ENCODE results near the gene TPRX1.
"Not testable (repeated sequence)": the region's sequence is repeated elsewhere in the genome, so short reads cannot be mapped to it uniquely, and the experiment has no call there.

The TPRX1 gene

GRCh38 chr19:47803671-47804070, 680 bp downstream of the TPRX1 start:
- H2AK5ac ChIP-seq (ENCODE audit: low read length, severe bottlenecking); H3K18ac ChIP-seq (ENCODE audit: low read depth in 1 of 2, low read length in 2 of 2); H3K4ac ChIP-seq (ENCODE audit: low read depth in 1 of 2, low read length in 2 of 2); H3K4me2 ChIP-seq (ENCODE audit: low read length, poor library complexity, severe bottlenecking); H3K9ac ChIP-seq (ENCODE audit: low read length); H3K36me3 ChIP-seq (ENCODE audit: control insufficient read depth in 1 of 2, insufficient read depth in 2 of 2, low read depth in 1 of 2, low read length in 2 of 2); H3K23ac ChIP-seq (ENCODE audit: low read length in 2 of 2); H3K4me3 ChIP-seq (ENCODE audit: insufficient read depth in 1 of 2, low read depth in 1 of 2, low read length in 2 of 2); H2AFZ ChIP-seq (ENCODE audit: low read depth, low read length); DNase-seq; H3K4me1 ChIP-seq (ENCODE audit: control insufficient read depth, insufficient read depth, low read depth, low read length); H3K9me3 ChIP-seq (ENCODE audit: control insufficient read depth, low read length); H3K14ac ChIP-seq (ENCODE audit: low read length in 2 of 2); H3K27ac ChIP-seq (ENCODE audit: low read length, poor library complexity, severe bottlenecking); H2BK5ac ChIP-seq (ENCODE audit: low read depth, low read length, poor library complexity, severe bottlenecking); H2BK15ac ChIP-seq (ENCODE audit: low read depth, poor library complexity, severe bottlenecking); H2BK12ac ChIP-seq (ENCODE audit: low read length in 2 of 2); H4K91ac ChIP-seq (ENCODE audit: low read length); H4K8ac ChIP-seq (ENCODE audit: low read length); H2BK120ac ChIP-seq (ENCODE audit: low read depth, low read length); H3K79me1 ChIP-seq (replicated peaks; ENCODE audit: low read length, poor library complexity, severe bottlenecking): not testable (repeated sequence)
- 96% methylated on average over 4 of the region's 12 CpGs for WGBS
- peaks cover 7 to 19% of the 10 kb centered on the region in 2 experiments for H3K27me3 ChIP-seq (ENCODE audit: control insufficient read depth in 1 of 2, insufficient read depth in 1 of 2, low read length in 2 of 2)

- H2AFZ ChIP-seq (ENCODE audit: low read depth, low read length); H3K9ac ChIP-seq (ENCODE audit: low read length); H2BK12ac ChIP-seq (ENCODE audit: low read length in 2 of 2); H3K4ac ChIP-seq (ENCODE audit: low read depth in 1 of 2, low read length in 2 of 2); DNase-seq; H2BK120ac ChIP-seq (ENCODE audit: low read depth, low read length); H3K79me1 ChIP-seq (replicated peaks; ENCODE audit: low read length, poor library complexity, severe bottlenecking); H3K36me3 ChIP-seq (ENCODE audit: control insufficient read depth in 1 of 2, insufficient read depth in 2 of 2, low read depth in 1 of 2, low read length in 2 of 2); H4K8ac ChIP-seq (ENCODE audit: low read length); H3K27ac ChIP-seq (ENCODE audit: low read length, poor library complexity, severe bottlenecking); H3K18ac ChIP-seq (ENCODE audit: low read depth in 1 of 2, low read length in 2 of 2); H4K91ac ChIP-seq (ENCODE audit: low read length); H3K14ac ChIP-seq (ENCODE audit: low read length in 2 of 2); H3K4me2 ChIP-seq (ENCODE audit: low read length, poor library complexity, severe bottlenecking); H3K23ac ChIP-seq (ENCODE audit: low read length in 2 of 2); H2BK15ac ChIP-seq (ENCODE audit: low read depth, poor library complexity, severe bottlenecking); H2BK5ac ChIP-seq (ENCODE audit: low read depth, low read length, poor library complexity, severe bottlenecking); H3K4me3 ChIP-seq (ENCODE audit: insufficient read depth in 1 of 2, low read depth in 1 of 2, low read length in 2 of 2); H3K4me1 ChIP-seq (ENCODE audit: control insufficient read depth, insufficient read depth, low read depth, low read length); H2AK5ac ChIP-seq (ENCODE audit: low read length, severe bottlenecking); H3K9me3 ChIP-seq (ENCODE audit: control insufficient read depth, low read length): not testable (repeated sequence)
- peaks cover 12 to 24% of the 10 kb centered on the region in 2 experiments for H3K27me3 ChIP-seq (ENCODE audit: control insufficient read depth in 1 of 2, insufficient read depth in 1 of 2, low read length in 2 of 2)
- WGBS, result 96% methylated on average over 7 of the region's 21 CpGs
These were observed 1.2 kb downstream of the TPRX1 start for GRCh38 chr19:47803148-47803547.

- no peak overlapping the region for H2AFZ ChIP-seq (ENCODE audit: low read depth, low read length)
- no peak overlapping the region for H2BK12ac ChIP-seq (ENCODE audit: low read length in 2 of 2)
- H4K8ac ChIP-seq (ENCODE audit: low read length), result no peak overlapping the region
- H3K9me3 ChIP-seq (ENCODE audit: control insufficient read depth, low read length), result peaks cover 4% of the 10 kb centered on the region
- DNase-seq, result no peak
- H3K36me3 ChIP-seq (ENCODE audit: control insufficient read depth in 1 of 2, insufficient read depth in 2 of 2, low read depth in 1 of 2, low read length in 2 of 2), result no peaks in the 10 kb centered on the region
- 93% methylated on average over 10 of the region's 25 CpGs for WGBS
- H3K79me1 ChIP-seq (replicated peaks; ENCODE audit: low read length, poor library complexity, severe bottlenecking), result no peaks in the 10 kb centered on the region
- H3K27ac ChIP-seq (ENCODE audit: low read length, poor library complexity, severe bottlenecking), result no peak overlapping the region
- no peak overlapping the region for H3K4me2 ChIP-seq (ENCODE audit: low read length, poor library complexity, severe bottlenecking)
- no peak overlapping the region for H2BK15ac ChIP-seq (ENCODE audit: low read depth, poor library complexity, severe bottlenecking)
- no peaks in the 10 kb centered on the region for H3K4me1 ChIP-seq (ENCODE audit: control insufficient read depth, insufficient read depth, low read depth, low read length)
- H2BK5ac ChIP-seq (ENCODE audit: low read depth, low read length, poor library complexity, severe bottlenecking), result no peak overlapping the region
- H3K23ac ChIP-seq (ENCODE audit: low read length in 2 of 2), result no peak overlapping the region
- no peak overlapping the region for H3K4me3 ChIP-seq (ENCODE audit: insufficient read depth in 1 of 2, low read depth in 1 of 2, low read length in 2 of 2)
- no peak overlapping the region for H2AK5ac ChIP-seq (ENCODE audit: low read length, severe bottlenecking)
- no peak overlapping the region for H3K4ac ChIP-seq (ENCODE audit: low read depth in 1 of 2, low read length in 2 of 2)
- peaks cover 15 to 29% of the 10 kb centered on the region in 2 experiments for H3K27me3 ChIP-seq (ENCODE audit: control insufficient read depth in 1 of 2, insufficient read depth in 1 of 2, low read length in 2 of 2)
- no peak overlapping the region for H2BK120ac ChIP-seq (ENCODE audit: low read depth, low read length)
- no peak overlapping the region for H4K91ac ChIP-seq (ENCODE audit: low read length)
- no peak overlapping the region for H3K9ac ChIP-seq (ENCODE audit: low read length)
- no peak overlapping the region for H3K18ac ChIP-seq (ENCODE audit: low read depth in 1 of 2, low read length in 2 of 2)
- H3K14ac ChIP-seq (ENCODE audit: low read length in 2 of 2), result no peak overlapping the region
These were observed 1.8 kb downstream of the TPRX1 start for GRCh38 chr19:47802521-47803043.

- no peak for DNase-seq
- no peak overlapping the region for H4K8ac ChIP-seq (ENCODE audit: low read length)
- H3K4me3 ChIP-seq (ENCODE audit: insufficient read depth in 1 of 2, low read depth in 1 of 2, low read length in 2 of 2), result no peak overlapping the region
- H3K9ac ChIP-seq (ENCODE audit: low read length), result no peak overlapping the region
- no peak overlapping the region for H3K27ac ChIP-seq (ENCODE audit: low read length, poor library complexity, severe bottlenecking)
- H3K14ac ChIP-seq (ENCODE audit: low read length in 2 of 2), result no peak overlapping the region
- no peak overlapping the region for H3K23ac ChIP-seq (ENCODE audit: low read length in 2 of 2)
- no peak overlapping the region for H2AK5ac ChIP-seq (ENCODE audit: low read length, severe bottlenecking)
- H2AFZ ChIP-seq (ENCODE audit: low read depth, low read length), result no peak overlapping the region
- H3K79me1 ChIP-seq (replicated peaks; ENCODE audit: low read length, poor library complexity, severe bottlenecking), result no peaks in the 10 kb centered on the region
- no peak overlapping the region for H3K18ac ChIP-seq (ENCODE audit: low read depth in 1 of 2, low read length in 2 of 2)
- H4K91ac ChIP-seq (ENCODE audit: low read length), result no peak overlapping the region
- H2BK5ac ChIP-seq (ENCODE audit: low read depth, low read length, poor library complexity, severe bottlenecking), result no peak overlapping the region
- H3K4me2 ChIP-seq (ENCODE audit: low read length, poor library complexity, severe bottlenecking), result no peak overlapping the region
- no peaks in the 10 kb centered on the region for H3K36me3 ChIP-seq (ENCODE audit: control insufficient read depth in 1 of 2, insufficient read depth in 2 of 2, low read depth in 1 of 2, low read length in 2 of 2)
- 88% methylated on average over 4 of the region's 4 CpGs for WGBS
- peaks cover 15 to 25% of the 10 kb centered on the region in 2 experiments for H3K27me3 ChIP-seq (ENCODE audit: control insufficient read depth in 1 of 2, insufficient read depth in 1 of 2, low read length in 2 of 2)
- H3K4ac ChIP-seq (ENCODE audit: low read depth in 1 of 2, low read length in 2 of 2), result no peak overlapping the region
- peaks cover 4% of the 10 kb centered on the region for H3K9me3 ChIP-seq (ENCODE audit: control insufficient read depth, low read length)
- no peak overlapping the region for H2BK15ac ChIP-seq (ENCODE audit: low read depth, poor library complexity, severe bottlenecking)
- no peak overlapping the region for H2BK12ac ChIP-seq (ENCODE audit: low read length in 2 of 2)
- no peak overlapping the region for H2BK120ac ChIP-seq (ENCODE audit: low read depth, low read length)
- no peaks in the 10 kb centered on the region for H3K4me1 ChIP-seq (ENCODE audit: control insufficient read depth, insufficient read depth, low read depth, low read length)
These were observed 3.1 kb downstream of the TPRX1 start for GRCh38 chr19:47801270-47801669.
